Ovary (tissue), 3 donors: ENCODE data around the gene LMTK3.

Experiments used
- CTCF ChIP-seq, 3 donors: fragments of 450-650 bp in 2 of 3; fragments of 200-600 bp in 1 of 3; IDR thresholded peaks; one replicate each; pipeline versions ENCODE4 v1.5.1 to v1.8.0; 2016 to 2022; ENCODE audit warnings: antibody characterized with exemption in 3 of 3, mild to moderate bottlenecking in 1 of 3
- EP300 ChIP-seq: sonication (generic); formaldehyde crosslinking; IDR thresholded peaks from one replicate; pipeline ENCODE4 v1.6.1; 2017; ENCODE audit warnings: antibody characterized with exemption
- POLR2A ChIP-seq: fragments of 450-650 bp; IDR thresholded peaks from one replicate; pipeline ENCODE4 v1.6.1; 2017; ENCODE audit warnings: antibody characterized with exemption, mild to moderate bottlenecking, moderate library complexity
- donor health status: DM: no; HTN: no; CAD: no.

- TF ChIP-seq POLR2A (no peak), CTCF (IDR thresholded peaks at IDR 0.05) (no peak), EP300 (no peak)
Measured at GRCh38 chr19:48541813-48542212, 30.2 kb upstream of the LMTK3 start.
